GM10248 (cell line): ENCODE measurements around the gene FXYD4.

Experiments used
- CTCF ChIA-PET: fragments of 300-600 bp; sonication (Branson Sonifier 250); formaldehyde crosslinking; extraction: SDS; loops from one replicate; lab custom pipeline; 2021; ENCODE audit warnings: antibody characterized with exemption; lab: Yijun Ruan, JAX
- POLR2A ChIA-PET: fragments of 350-650 bp; sonication (Branson Sonifier 250); formaldehyde crosslinking; extraction: SDS; loops from one replicate; lab custom pipeline; 2020; ENCODE audit warnings: antibody characterized with exemption; lab: Yijun Ruan, JAX
- DNase-seq: peaks from one replicate; pipeline ENCODE4 v3.0.0; 2012; ENCODE audit errors: extremely low spot score
- TF ChIP-seq, protein P1 (sequence below): IDR thresholded peaks from 2 replicates; pipeline ENCODE4 v1.5.1; 2012; ENCODE audit warnings: mild to moderate bottlenecking, low read depth; ENCODE audit errors: extremely low read depth, missing control alignments, control extremely low read depth

Gene FXYD4

DNA sequence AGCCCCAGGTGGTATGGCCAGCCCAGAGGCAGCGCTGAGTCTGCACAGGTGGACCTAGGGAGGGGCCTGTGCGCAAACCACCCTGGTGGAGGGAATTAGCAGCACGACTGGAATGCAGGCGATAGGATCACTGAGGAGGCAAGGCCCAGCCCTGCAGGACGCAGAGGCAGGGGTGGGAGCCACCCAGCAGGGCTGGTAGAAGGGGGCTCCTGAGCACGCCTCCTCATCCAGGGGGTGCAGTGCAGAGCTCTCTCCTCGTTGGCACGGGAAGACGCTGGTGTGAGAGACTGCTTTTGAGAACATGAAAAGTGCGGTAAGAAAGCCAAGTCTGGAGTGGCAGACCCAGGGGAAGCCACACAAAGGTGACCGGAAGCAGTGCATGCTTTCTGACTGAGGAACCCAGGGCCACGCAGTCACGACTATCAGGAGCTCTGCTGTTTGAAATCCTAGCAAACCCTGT lies 6.0 kb downstream of the FXYD4 start:
- no peak for DNase-seq
- POLR2A ChIA-PET: no interaction called here
- CTCF ChIA-PET: interaction anchor here (0.7 to 1.5 kb wide), 2 partner anchors 23 to 84 kb away, joined by 3 read pairs; no protein-coding TSS in a partner anchor
- TF ChIP-seq, protein P1, sequence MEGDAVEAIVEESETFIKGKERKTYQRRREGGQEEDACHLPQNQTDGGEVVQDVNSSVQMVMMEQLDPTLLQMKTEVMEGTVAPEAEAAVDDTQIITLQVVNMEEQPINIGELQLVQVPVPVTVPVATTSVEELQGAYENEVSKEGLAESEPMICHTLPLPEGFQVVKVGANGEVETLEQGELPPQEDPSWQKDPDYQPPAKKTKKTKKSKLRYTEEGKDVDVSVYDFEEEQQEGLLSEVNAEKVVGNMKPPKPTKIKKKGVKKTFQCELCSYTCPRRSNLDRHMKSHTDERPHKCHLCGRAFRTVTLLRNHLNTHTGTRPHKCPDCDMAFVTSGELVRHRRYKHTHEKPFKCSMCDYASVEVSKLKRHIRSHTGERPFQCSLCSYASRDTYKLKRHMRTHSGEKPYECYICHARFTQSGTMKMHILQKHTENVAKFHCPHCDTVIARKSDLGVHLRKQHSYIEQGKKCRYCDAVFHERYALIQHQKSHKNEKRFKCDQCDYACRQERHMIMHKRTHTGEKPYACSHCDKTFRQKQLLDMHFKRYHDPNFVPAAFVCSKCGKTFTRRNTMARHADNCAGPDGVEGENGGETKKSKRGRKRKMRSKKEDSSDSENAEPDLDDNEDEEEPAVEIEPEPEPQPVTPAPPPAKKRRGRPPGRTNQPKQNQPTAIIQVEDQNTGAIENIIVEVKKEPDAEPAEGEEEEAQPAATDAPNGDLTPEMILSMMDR: no peak

- POLR2A ChIA-PET: no interaction called here
Observed at GRCh38 chr10:43380610-43381222, 9.3 kb downstream of the FXYD4 start.

GRCh38 chr10:43383204-43383971 lies 12.0 kb downstream of the FXYD4 start:
- TF ChIP-seq, protein P1: no peak
- CTCF ChIA-PET: interaction anchor here (0.7 to 1.2 kb wide), 2 partner anchors 36 to 42 kb away, joined by 3 read pairs; no protein-coding TSS in a partner anchor
- DNase-seq: no peak
- POLR2A ChIA-PET: no interaction called here

More at GRCh38 chr10:43380610-43381222, 9.3 kb downstream of the FXYD4 start:
- CTCF ChIA-PET: interaction anchor here (0.8 to 1.3 kb wide), 2 partner anchors 31 to 32 kb away, joined by 3 to 4 read pairs; no protein-coding TSS in a partner anchor
- no peak for DNase-seq
- TF ChIP-seq, protein P1: no peak

DNA sequence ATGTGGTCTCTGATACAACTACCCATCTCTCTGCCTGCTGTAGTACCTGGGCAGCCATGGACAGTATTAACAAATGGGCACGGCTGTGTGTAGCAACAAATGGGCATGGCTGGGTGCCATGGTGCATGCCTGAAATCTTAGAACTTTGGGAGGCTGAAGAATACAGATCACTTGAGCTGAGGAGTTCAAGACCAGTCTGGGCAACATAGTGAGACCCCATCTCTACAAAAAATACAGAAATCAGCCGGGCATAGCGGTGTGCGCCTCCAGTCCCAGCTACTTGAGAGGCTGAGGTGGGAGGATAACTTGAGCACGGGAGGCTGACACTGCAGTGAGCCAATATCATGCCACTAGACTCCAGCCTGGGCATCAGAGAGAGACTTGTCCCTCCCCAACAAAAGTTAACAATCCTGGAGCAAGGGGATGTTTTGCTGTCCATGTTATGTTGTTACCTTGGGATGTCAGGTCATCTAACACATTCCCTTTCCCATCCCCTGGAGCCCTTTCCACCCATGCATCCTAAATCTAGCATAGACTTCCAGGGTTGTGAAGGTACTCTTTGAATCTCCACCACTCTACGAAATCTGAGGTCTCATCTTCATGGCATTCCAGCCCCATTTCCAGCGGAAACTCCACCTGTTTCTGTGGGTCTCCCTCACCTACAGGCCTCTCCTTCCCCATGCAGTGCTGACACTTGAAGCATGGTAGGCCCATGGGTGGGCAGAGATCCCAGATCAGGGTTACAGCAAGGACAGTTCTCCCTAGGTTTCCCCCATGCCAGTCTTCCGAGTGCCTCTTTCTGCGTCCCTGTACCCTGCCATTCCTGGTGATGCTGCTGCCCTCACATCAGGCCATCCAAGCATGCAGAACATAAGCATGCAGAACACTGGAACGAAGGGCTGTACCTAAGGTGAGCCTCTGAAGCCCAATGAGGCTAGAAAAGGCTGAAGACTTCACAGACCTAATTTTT lies 13.1 kb downstream of the FXYD4 start:
- no peak for DNase-seq
- CTCF ChIA-PET: interaction anchor here (0.9 to 1.2 kb wide), 2 partner anchors 11 to 41 kb away, joined by 3 read pairs; no protein-coding TSS in a partner anchor
- POLR2A ChIA-PET: no interaction called here
- TF ChIP-seq, protein P1: no peak

DNA sequence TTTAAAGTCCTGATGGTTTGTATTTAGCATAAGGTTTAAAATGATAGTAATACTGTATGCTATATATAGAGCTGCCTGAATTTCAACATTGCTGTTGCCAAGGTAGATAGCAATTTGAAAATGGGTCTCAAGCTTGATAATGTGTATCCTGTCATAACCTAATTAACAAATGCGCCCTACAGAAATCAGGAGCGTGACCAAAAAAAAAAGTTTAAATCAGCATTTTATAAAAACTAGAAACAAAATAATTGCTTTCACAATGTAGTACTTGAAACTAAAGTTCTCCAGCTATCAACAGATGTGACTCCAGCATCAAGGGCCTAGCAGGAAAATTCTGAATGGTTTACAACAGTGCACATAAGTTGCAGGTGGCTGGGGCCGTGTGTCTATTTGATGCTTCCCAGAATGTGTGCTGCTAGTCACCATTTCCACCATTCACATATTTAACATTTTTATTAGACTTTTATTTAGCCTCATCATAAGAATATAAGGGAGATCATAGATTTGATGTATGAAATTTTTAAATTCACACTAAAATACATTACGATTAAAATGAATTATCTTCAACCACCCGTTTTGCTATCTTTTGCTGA lies 14.1 kb downstream of the FXYD4 start:
- no peak for DNase-seq
- POLR2A ChIA-PET: no interaction called here
- TF ChIP-seq, protein P1: no peak
- CTCF ChIA-PET: interaction anchor here (0.9 kb wide), 1 partner anchor 10 kb away, joined by 3 read pairs; no protein-coding TSS in a partner anchor
